ENCODE data around the gene COX7A2L.

DNA sequence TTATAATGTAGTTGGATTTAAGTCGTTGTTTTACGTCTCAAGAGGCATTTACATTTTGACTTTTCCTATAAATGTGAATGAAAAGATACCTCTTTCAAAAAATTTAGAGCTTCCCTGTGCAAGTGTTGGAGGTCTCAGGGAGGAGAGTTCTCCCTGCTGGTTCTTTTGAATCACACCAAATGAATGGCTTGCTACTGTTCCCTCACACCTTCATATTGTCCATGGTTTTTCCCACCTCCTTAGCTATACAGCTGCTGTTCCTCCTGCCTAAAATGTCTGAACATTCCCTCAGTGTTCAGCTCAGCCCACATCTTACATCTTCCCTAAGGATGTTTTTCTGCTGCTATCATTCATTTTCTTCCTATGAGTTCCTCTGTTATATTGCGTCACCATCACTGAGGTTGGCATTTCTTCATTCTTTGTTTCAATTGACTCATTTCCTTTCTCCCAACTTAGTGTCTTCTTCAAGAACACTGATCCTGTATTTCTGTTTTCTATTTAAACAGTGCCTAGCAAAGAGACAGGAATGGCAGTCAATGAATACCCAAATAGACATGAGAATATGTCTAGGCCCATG lies 46.0 kb downstream of the COX7A2L start:
- no peak for TF ChIP-seq CTCF (IDR thresholded peaks at IDR 0.05)
- TF ChIP-seq POLR2A (IDR thresholded peaks at IDR 0.05): no peak
